ENCODE data around the gene GCKR.

- TF ChIP-seq CTCF (conservative IDR thresholded peaks at IDR 0.05 in 1 of 2, IDR thresholded peaks at IDR 0.05 in 1 of 2; ENCODE audit: extremely low read depth in 1 of 2, insufficient read depth in 1 of 2, low read depth in 1 of 2, low read length in 2 of 2) (no peak), EZH2 (IDR thresholded peaks at IDR 0.05; ENCODE audit: borderline replicate concordance, low read length) (no peak)
Observed at GRCh38 chr2:27464443-27464842, 32.2 kb upstream of the GCKR start.

Data from mammary epithelial cell (primary cell).